ENCODE measurements around the gene NKX2-2.

NKX2-2 gene

DNA sequence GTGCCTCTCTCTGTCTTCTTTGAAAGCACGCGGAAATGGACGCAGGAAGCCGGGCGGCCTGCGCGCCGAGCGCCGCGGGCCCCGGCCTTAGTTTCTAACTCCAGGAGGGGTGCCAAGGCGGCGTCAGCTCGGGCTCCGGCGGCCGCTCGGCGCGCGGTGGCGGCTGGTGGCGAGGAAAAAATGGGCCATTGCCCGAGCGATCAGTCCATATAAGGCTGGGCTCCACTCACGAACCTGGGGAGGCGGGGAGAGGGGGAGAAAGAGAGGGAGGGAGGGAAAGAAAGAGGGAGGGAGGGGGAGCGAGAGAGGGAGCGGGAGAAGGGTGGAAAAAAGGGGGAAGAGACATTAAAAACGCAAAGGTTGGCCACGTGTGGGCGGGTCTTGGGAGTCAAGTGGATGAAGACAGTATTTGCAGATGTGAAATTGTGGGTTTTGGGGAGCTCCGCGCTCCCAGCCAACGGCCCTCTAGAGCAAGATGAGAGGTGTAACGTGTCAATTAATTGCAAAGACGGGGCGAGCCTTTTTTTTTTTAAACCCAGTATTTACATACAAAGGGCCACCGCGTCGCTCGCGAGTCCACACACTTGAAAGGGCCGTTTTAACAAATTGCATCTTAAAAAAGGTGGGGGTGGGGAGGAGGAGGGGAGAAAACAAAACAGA, at the start of gene NKX2-2:
NKX2-2 (minus strand) TSS at position 184 of the 660 bp plus-strand sequence. CDS start 395 bp downstream, outside the sequence.
- DNase-seq = no peak

DNA sequence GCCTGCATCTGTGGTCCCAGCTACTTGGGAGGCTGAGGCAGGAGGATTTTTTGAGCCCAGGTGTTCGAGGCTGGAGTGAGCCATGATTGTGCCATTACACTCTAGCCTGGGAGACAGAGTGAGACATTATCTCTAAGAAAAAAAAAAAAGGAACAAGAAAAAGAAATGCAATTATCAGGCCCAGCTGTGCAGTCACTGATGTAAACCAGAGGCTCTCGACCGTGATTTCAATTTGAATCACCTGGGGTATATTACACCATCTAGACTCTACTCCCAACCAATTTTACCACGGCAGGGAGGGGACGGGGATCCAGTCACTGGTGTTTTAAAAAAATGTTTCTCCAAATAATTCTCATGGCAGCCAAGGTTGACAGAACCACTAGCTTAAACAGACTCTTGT, 48.8 kb upstream of the NKX2-2 start:
- peak; percentile 17 for DNase-seq

DNA sequence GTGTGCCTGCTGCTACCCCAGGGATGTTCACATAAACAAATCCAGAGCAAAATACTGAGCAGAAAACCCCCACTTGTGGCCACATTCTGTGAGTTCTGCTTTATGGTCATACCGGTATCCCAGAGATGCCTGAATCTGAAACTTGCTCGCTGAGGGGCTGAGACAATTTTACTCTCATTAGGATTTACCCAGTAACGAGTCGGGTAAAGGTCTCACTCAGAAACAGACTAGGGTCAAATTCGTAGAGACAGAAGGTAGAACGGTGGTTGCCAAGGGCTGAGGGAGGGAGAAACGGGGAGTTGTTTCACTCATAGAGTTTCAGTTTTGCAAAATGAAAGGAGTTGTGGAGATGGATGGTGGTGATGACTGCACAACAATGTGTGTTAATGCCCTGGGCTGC, 45.4 kb upstream of the NKX2-2 start:
- peak; percentile 83 for DNase-seq

DNA sequence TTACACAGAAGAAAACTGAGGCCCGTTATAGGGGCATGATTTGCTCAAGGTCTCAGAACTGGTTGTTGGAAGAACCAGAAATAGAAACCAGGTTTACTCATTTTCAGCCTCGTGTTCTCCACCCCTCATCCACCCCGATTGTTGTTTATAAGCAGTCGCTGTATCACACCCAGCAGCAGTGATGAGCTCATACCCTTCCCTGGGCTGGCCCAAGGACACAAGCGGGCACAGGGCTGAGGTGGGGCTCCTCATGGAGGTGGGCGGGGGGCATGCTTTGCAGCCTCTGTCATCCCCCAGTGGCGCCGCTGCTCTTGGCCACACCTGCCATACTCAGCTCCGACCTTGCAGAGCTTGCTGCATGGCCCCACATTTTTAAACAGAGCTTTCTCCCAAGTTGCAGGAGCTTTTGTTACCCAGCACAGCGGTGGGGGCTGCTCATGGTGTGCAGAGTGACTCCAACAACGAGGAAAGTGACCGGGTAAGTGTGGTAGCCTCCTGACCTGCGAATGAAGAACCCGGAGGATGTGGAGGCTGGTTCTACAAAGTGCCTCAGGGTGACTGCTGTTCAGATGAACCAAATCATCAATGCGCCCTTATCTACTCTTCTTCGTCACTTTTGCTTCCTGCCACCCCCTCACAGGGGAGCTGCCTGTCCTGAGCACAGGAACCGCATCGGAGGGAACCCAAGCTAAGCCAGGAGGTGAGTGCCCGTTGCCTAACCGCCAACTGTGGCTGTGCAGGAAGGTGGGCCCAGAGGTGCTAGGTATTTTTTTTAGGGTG, 43.6 kb upstream of the NKX2-2 start:
- peak; percentile 76 for DNase-seq

DNA sequence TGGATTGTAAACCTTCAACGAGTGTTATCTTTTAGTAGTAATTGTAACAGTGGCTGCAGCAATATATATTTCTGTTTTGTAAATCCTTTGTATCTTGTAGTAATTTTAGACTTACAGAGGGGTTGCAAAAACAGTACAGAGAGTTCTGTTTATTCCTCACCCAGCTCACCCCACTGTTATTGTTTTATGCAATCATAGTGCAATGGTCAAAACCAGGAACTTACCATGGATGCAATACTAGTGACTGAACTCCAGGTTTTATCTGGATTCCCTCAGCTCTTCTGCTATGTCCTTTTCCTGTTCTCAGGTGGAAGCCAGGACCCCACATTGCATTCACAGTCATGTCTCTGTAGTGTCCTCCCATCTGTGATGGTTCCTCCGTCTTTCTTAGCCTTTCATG, 42.5 kb upstream of the NKX2-2 start:
- no peak for DNase-seq

- no peak for DNase-seq
Measured at GRCh38 chr20:21555470-21556120, 41.7 kb upstream of the NKX2-2 start.

DNA sequence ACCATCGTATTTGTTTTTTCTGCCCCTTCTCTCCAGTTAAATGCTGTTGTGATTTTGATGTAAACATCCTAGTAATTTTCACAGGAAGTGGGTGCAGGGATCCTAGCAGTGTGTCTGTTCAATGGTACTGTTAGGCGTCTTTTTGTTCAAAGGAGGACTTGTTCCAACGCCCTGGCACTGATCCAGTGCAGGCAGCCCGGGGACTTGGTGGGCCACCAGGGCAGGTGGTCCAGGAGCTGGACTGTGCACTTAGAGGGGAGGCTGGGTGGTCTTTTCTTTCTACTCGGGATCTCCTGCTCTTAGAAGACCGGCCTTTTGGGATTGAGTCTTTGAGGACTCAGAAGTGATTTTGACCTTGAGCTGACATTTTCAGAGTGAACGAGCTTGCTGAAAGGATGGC, 41.1 kb upstream of the NKX2-2 start:
- no peak for DNase-seq

DNA sequence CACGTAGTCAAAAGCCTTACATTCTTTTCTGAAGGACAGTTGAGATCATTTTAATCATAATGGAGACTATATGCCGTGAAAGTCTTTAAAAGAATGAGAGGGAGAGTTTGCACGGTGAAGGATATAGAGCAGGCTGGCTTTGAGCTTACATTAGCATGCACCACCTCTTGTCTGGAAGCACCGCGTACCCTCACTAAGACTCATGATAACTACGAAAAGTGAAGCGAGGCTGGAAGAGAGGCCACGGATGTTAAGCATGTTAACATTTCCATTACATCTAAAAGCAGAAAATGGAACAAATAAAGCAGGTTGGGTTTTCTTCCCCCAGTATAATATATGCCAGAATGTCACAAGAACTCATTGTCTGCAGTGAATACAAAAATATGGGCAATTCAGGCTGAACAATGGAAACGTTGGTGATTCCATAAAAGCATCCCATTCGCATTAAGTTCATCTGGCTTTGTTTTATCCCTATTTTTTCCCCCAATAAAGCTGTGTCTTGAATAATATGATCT, 40.6 kb upstream of the NKX2-2 start:
- DNase-seq = no peak

GRCh38 chr20:21550587-21550986, 36.7 kb upstream of the NKX2-2 start:
- no peak for DNase-seq

- peak; percentile 68 for DNase-seq
Measured at GRCh38 chr20:21548390-21549035, 34.6 kb upstream of the NKX2-2 start.

GRCh38 chr20:21546355-21546754, 32.5 kb upstream of the NKX2-2 start:
- DNase-seq = no peak

- DNase-seq = no peak
Measured at GRCh38 chr20:21539512-21539911, 25.6 kb upstream of the NKX2-2 start.

- no peak for DNase-seq
Measured at GRCh38 chr20:21534886-21535285, 21.0 kb upstream of the NKX2-2 start.

DNA sequence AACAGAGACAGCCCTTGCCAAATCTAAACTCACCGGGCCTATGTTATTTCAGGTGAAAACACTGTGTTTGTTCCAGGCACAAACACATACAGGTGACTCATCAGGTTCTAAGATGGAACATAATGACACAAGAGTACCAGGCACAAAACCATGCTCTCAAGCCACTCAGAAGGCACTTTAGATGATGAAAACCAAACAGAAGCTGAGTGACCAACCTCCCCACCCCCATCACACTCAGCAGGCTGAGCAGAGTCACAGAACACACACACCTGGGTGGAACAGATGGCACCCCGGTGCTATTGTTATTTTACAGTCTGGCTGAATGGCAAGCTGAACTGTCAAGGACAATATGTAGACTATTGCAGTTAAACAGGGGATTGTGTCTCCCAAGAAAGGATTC, 20.6 kb upstream of the NKX2-2 start:
- no peak for DNase-seq

DNA sequence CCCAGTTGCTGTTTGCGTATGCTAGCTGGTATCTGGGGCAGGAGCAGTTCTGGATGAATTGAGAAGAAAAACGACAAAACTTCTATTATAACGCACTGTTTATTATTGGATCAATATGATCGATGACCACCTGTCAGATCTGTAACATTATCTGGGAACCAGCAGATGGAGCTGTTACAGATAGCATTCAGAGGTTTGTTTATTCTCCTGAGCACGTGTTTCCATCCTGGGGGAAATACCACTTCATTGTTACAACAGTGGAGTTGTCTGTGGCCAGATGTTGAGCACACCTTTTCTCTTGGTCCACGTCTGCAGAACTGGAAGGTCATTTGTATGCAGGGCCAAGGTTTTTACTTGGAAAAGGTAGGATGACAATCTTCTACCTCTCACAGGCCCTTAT, 16.0 kb upstream of the NKX2-2 start:
- no peak for DNase-seq

DNA sequence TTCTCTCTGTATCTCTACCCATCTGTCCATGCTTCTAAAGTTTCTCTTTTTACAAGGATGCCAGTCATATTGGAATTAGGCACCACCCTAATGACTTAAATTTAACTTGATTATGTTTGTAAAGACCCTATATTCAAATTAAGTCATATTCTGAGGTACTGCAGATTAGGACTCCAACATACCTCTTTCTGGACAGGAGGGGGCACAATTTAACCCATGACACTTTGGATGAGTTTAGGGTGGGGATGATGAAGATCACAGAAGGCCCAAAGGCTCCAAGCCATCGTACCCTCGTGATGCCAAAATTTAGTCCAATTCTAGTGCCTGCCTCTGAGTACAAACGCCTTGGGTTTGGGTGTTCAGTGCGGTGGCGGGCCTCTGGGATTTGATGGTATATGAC, 15.0 kb upstream of the NKX2-2 start:
- no peak for DNase-seq

DNA sequence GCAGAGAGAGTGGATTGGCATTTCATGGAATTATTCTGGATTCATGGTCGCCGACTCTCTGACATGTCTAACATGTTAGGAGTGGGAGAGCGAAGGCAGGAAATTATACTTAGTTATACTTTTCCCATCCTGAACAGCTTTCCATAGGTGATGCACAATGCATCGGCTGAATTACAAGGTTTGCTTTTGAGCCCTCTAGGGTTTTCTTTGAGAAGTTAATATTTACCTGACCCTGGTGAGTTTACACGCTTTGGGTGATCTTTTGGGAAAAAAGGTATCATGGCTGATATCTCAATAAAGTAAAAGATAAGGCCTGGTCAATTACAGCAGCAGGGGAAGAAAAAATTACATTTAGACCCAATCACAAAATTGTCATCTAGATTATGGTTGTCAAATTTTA, 14.0 kb upstream of the NKX2-2 start:
- no peak for DNase-seq

- no peak for DNase-seq
Measured at GRCh38 chr20:21526776-21527175, 12.9 kb upstream of the NKX2-2 start.

- DNase-seq = no peak
Measured at GRCh38 chr20:21523895-21524294, 10.0 kb upstream of the NKX2-2 start.

DNA sequence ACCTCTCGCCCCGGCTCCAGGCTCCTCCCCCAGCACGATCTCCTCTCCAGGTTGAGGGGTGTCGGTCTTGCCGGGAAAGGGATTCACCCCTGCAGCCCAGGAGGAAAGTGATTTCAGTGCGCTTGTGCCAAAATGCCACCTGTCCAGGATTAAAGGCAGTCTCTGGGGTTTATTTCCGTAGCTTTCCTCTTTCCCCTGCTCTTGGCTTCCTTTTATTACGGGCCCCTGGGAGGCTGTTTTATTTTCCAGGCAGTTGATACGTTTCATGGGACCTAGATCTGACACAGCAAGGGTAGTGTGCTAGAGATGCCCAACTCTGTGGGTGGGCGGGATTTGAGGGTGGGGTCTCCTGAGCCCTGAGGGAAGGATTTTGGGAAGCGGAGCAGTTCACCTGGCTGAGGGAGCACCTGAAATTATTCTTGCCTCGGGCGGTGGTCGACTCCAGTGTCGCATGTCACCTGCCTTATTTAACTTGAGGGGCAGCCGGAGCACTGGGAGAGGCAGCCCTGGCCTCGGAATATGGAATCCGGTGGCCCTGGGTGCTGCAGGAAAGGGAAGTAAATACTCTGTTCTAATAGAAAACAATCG, 9.5 kb upstream of the NKX2-2 start:
- no peak for DNase-seq

- DNase-seq = no peak
Measured at GRCh38 chr20:21522481-21523280, 8.8 kb upstream of the NKX2-2 start.
